VCaP (cell line): ENCODE data around the gene AFAP1L1.

Experiments
- H3K27ac ChIP-seq: fragments of 450-650 bp; 2 replicates; pipeline ENCODE4 v1.5.1; 2017
- CTCF ChIP-seq: fragments of 450-650 bp; conservative IDR thresholded peaks from 2 replicates; pipeline ENCODE4 v1.5.1; 2017; ENCODE audit warnings: mild to moderate bottlenecking, moderate library complexity

AFAP1L1 gene

GRCh38 chr5:149261246-149261645 is 10.4 kb upstream of the AFAP1L1 start:
- no peak overlapping the region for H3K27ac ChIP-seq
- TF ChIP-seq CTCF, result no peak

GRCh38 chr5:149262315-149262714 is 9.3 kb upstream of the AFAP1L1 start:
- H3K27ac ChIP-seq, result no peak overlapping the region
- no peak for TF ChIP-seq CTCF

- TF ChIP-seq CTCF, result peak; percentile 81
- H3K27ac ChIP-seq, result no peak overlapping the region
Observed at GRCh38 chr5:149264439-149265067, 7.1 kb upstream of the AFAP1L1 start.

- TF ChIP-seq CTCF, result peak; percentile 7; the same call in 1 of the 2 replicates
- H3K27ac ChIP-seq, result no peak overlapping the region
Observed at GRCh38 chr5:149265068-149265465, 6.6 kb upstream of the AFAP1L1 start.

GRCh38 chr5:149265597-149265996 is 6.1 kb upstream of the AFAP1L1 start:
- no peak overlapping the region for H3K27ac ChIP-seq
- TF ChIP-seq CTCF, result peak; percentile 49

GRCh38 chr5:149267241-149267973 is 4.3 kb upstream of the AFAP1L1 start:
- TF ChIP-seq CTCF, result no peak
- H3K27ac ChIP-seq, result no peak overlapping the region

GRCh38 chr5:149268928-149269557 is 2.6 kb upstream of the AFAP1L1 start:
- no peak overlapping the region for H3K27ac ChIP-seq
- peak; percentile 82 for TF ChIP-seq CTCF
